Endometrium (tissue), 2 donors: ENCODE data around the gene MT1M.
"Not testable (repeated sequence)": the region's sequence is repeated elsewhere in the genome, so short reads cannot be mapped to it uniquely, and the experiment has no call there.

Experiments
- FAIRE-seq: peaks from 2 replicates; lab custom pipeline; 2012; peaks lifted over from hg19 to GRCh38; lab: Jason Lieb, UNC
- donor health status: control.
- donor health status: control.

MT1M gene

GRCh38 chr16:56652600-56652999 is 20.1 kb downstream of the MT1M start:
- no peak for FAIRE-seq

- no peak for FAIRE-seq
Measured at GRCh38 chr16:56653218-56653617, 20.8 kb downstream of the MT1M start.

- FAIRE-seq: no peak
Measured at GRCh38 chr16:56657555-56658326, 25.3 kb downstream of the MT1M start, which contains the start of gene MT1F. Gene MT1F (plus strand): TSS chr16:56657959. CDS start chr16:56658059, 100 bp downstream.

GRCh38 chr16:56658327-56658875 is 25.9 kb downstream of the MT1M start:
- FAIRE-seq: no peak

GRCh38 chr16:56662357-56663354 is 30.2 kb downstream of the MT1M start:
- FAIRE-seq: no peak

- FAIRE-seq: no peak
Measured at GRCh38 chr16:56664506-56664905, 32.0 kb downstream of the MT1M start.

- FAIRE-seq: not testable (repeated sequence)
Measured at GRCh38 chr16:56665286-56666261, 33.1 kb downstream of the MT1M start.

GRCh38 chr16:56667581-56668571 is 35.4 kb downstream of the MT1M start, which contains the start of gene MT1G:
Gene MT1G (minus strand): TSS chr16:56668065. CDS start chr16:56667993, 72 bp downstream.
- no peak for FAIRE-seq

- FAIRE-seq: no peak
Measured at GRCh38 chr16:56669005-56669839, 36.8 kb downstream of the MT1M start, which contains the start of gene MT1H. Gene MT1H (plus strand): TSS chr16:56669814. CDS start chr16:56669885, 71 bp downstream.

GRCh38 chr16:56669840-56670619 is 37.6 kb downstream of the MT1M start:
- FAIRE-seq: no peak

- no peak for FAIRE-seq
Measured at GRCh38 chr16:56670620-56670934, 38.1 kb downstream of the MT1M start.

GRCh38 chr16:56671691-56672090 is 39.2 kb downstream of the MT1M start:
- not testable (repeated sequence) for FAIRE-seq

GRCh38 chr16:56672171-56672570 is 39.7 kb downstream of the MT1M start:
- FAIRE-seq: not testable (repeated sequence)

GRCh38 chr16:56672761-56673536 is 40.5 kb downstream of the MT1M start:
- FAIRE-seq: no peak

- no peak for FAIRE-seq
Measured at GRCh38 chr16:56673921-56674320, 41.5 kb downstream of the MT1M start.

GRCh38 chr16:56674570-56674969 is 42.1 kb downstream of the MT1M start:
- not testable (repeated sequence) for FAIRE-seq

- FAIRE-seq: no peak
Measured at GRCh38 chr16:56675685-56676210, 43.3 kb downstream of the MT1M start.
